RPMI7951 (cell line): Measurements from ENCODE around the gene AHCTF1. TPM values are rescaled to one million over a fixed set of nuclear protein-coding genes. Genes with fewer than 3 reads are reported as not detected.
"Not testable (repeated sequence)": the region's sequence is repeated elsewhere in the genome, so short reads cannot be mapped to it uniquely, and the experiment has no call there.

Experiments
- DNase-seq: peaks from one replicate; pipeline ENCODE4 v3.0.0-alpha.2; 2012; ENCODE audit warnings: low read depth
- total RNA-seq: library from RNA; depleted of rRNA; stranded (reverse); fragments of >200 nt; shearing (Covaris generic); gene quantifications from 2 replicates; pipeline ENCODE4 v1.2.3, GENCODE V29; 2014

AHCTF1 gene
- total RNA-seq, 1 experiment from 2014 or later, result 32.1 TPM

DNA sequence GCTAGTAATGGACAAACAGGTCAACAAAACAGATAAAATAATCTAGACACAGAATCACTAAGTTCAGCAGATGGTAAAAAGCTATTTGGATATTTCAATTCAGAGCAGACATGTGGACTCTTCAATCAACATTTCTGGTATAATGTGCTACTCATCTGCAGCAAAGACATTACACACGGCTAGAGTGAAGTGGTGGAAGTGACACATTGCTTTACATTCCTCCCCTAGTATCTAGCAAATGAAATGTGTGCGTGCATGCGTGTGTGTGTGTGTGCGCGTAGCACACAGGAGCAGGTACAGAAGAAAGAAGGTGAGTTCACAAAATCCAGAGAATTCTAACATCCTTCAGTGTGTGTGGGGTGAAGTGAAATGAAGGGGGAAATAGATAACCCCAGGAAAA, 8.3 kb downstream of the AHCTF1 start:
- no peak for DNase-seq

DNA sequence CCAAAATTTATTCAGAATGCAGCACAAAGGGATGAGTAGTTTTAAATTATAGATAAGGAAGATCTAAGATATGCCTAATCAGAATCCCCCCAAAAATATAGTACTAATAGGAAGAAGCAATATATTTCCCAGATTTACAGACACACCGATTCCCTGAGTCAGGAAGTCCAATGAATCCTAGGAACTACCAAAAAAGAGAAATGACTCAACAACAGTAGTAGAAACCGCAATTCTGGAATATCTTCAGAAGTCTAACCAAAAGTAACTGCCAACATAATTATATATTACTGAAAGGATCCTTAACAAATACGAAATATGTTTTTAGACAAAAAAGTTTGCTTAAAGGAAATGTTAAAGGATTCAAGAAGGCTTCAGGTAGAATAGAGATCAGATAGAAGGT, 10.3 kb downstream of the AHCTF1 start:
- DNase-seq, result peak; percentile 12

DNA sequence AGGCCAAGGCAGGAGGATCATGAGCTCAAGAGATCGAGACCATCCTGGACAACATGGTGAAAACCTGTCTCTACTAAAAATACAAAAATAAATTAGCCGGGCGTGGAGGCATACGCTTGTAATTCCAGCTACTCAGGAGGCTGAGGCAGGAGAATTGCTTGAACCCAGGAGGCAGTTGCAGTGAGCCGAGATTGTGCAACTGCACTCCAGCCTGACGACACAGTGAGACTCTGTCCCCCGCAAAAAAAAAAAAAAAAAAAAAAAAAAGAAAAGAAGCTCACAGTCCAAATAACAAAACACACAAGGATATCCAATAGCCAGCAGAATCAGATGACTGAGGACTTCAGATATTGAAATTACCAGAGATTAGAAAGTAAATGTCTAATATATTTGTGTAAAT, 11.8 kb downstream of the AHCTF1 start:
- DNase-seq, result no peak

DNA sequence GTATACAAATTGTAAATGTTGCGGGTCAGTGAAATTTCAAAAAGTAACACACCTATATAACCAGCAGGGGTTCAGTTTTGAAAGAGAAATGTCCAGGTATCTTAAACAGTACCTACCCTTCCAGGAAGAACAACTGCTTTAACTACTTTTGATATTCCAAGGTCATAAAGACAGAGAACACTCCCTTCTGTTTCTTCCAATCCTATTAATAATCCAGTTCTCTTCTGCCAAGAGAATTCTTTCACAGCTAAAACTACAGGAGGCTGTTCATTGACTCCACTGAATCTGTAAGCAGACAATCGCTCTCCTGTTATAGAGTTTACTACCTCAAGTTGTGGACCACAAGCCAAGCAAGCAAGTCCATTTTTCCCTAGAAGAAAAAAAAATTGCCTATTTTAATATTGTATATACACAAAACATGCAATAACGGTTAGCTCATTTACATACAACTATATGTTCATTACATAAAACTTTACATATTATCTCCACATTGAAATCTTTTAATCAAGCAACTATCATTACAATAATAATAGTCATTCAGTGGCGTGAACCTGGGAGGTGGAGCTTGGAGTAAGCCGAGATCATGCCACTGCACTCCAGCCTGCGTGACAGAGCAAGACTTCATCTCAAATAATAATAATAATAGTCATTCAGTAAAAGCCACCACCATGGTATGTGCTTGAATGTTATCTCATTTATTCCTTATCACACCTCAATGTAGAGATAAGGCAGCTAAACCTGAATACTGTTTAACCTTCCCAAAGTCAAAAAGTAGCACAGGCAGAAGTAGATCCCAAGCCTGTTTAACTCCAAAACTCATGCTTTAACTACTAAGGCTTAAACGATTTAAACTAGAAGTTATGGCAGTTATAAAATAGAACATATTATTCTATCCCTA, 15.5 kb downstream of the AHCTF1 start:
- DNase-seq, result not testable (repeated sequence)

DNA sequence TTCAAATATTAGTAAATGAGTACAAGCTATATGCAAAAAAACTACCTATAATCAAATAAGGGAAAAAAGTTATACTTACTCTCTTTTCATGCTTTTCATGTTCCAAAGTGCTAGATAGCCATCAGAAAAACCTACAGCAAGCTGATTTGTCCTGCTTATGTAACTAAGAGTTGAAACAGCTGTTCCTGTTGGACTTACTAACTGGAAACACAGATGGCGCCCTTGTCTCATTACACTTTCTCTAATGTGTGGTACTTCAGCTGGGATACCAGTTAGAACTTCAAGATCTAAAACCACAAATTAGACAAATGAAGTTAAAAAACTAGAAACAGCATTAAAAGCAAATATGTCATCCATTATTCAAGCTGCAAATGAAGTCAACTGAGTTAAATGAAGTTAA, 24.3 kb downstream of the AHCTF1 start:
- peak; percentile 60 for DNase-seq

DNA sequence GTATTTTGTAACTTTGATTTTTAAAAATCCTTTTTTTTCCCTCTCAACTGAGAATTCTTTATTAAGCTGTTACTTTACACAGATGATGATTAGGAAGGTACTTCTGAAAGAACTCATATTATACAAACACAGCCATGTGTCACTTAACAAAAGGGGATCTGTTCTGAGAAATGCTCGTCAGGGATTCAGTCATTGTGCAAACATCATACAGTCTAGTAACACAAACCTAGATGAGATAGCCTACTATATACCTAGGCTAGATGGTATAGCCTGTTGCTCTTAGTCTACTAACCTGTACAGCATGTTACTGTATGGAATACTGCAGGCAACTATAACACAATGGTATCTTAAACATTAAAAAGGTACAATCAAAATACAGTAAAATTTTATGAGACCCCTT, 24.9 kb downstream of the AHCTF1 start:
- DNase-seq, result no peak

DNA sequence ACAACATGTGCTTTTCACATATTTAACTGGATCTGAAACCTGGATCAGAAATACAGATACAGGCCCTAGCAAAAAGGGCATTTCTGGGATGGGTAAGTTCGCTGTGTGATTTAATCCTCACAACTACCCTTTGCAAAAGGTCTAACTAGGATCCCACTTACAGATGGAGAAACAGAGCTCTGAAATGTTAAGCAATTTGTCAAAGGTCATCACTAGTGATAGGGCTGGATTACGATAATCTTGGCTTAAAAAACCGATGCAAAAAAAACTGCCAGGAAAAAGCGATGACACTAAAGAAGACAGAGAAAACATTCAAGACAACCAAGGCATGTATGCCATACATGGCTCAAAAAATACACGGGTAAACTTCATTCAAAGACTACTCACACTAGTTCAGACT, 29.9 kb downstream of the AHCTF1 start:
- DNase-seq, result no peak

DNA sequence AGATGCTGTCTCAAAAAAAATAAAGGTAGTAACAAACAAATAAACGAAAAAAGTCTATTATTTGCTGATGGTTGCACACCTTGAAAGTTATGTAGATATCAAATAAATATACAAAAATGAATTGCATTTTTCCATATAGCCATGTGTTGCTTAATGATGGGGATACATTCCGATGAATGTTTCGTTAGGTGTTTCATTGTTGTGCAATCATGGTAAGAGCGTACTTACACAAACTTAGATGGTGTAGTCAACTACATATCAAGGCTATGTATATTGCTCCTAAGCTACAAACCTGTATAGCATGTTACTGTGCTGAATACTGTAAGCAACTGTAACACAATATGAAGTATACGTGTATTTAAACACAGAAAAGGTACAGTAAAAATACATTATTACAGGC, 34.4 kb downstream of the AHCTF1 start:
- no peak for DNase-seq

DNA sequence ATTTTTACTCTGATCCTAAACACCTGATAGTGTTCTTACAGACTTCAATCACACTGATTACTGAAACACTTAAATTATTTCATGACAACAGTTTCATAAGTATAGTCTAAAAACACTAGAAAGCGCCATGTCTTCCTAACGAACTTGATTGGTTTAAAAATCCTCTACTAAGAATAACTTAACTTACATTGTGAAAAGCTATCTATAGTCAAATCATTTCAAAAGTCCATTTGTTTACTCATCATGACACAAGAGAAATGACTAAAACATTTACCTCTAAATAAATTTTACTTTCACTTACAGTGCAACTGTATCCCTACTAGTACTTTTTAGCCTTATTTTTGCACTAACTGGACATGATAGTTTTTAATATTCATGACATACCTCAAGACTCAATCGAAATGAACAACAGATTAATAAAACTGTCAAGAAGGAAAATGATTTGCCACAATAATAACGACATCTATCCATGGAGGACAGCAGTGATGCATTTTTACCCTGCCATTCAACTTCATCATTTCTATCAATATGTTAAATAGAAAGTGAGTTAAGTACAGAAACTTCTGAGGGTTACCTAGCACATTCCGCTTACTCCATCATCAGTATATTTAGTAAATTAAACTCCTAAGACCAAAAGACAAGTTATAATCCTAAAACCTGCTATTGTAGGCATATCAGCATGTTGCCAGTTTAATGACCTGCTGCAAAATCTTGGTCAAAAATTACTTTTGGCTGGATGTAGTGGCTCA, 38.4 kb downstream of the AHCTF1 start:
- no peak for DNase-seq

DNA sequence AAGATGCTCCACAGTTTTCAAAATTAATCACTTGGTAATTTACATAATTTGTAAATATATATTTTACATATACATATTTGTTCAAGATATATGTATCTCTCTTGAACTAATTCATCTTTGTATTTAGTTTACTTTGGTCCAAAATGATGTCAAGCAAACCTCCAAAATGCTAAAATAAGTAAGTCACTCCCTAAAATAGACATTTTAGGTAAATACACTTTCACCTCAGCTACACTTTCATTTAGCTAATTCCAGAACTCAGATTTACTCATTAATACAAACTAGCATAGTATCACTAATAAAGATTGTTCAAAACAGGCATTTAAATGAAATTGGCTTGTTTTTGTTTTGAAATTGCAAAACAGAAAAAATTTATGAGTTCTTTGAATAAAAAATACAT, 40.6 kb downstream of the AHCTF1 start:
- no peak for DNase-seq

DNA sequence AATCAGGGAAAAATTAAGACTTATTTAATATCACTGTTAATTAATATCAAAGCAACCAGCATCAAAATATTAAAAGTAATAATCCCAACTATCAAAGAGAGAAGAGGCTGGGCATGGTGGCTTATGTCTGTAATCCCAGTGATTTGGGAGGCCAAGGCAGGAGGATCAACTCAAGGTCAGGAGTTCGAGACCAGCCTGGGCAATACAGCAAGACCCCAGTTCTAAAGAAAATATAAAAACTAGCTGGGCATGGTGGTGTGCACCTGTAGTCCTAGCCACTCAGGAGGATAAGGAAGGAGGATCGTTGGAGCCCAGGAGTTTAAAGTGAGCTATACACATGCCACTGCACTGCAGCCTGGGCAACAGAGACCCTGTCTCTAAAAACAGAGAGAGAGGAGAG, 43.2 kb downstream of the AHCTF1 start:
- no peak for DNase-seq

DNA sequence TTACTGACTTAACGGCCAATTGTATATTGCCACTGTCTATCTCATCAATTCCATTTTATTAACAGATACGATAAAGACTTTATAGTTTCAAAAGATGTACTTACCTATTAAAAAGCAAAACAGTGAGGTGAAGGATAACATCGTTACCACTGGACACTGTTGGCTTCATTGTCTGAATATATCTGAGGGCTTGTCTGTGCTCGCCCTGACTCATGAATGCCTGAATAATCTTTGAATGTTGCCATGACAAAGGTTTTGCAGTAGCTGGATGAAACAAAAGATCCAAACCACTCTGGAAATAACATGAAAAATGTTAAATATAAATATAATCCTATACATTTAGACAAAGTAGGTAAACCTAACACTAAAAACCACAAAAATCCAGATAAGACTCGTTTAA, 46.4 kb downstream of the AHCTF1 start:
- DNase-seq, result not testable (repeated sequence)

DNA sequence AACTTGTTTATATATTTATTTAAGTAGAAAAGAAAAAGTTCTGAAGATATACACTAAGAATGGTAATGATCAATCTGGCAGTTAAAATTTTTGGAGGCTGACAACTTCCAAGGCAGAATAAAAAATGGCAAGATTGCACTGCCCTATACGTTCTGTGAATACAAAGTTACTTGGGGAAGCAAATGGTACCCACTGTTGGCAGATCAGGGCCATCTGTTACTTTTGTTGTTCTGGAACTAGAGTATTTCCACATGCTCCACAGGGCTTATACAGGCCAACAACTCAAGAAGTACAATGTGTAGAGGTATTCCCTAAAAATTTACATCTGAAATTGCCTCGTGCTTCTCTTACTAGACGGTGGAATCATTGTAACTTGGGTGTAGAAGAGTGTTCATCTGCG, 53.2 kb downstream of the AHCTF1 start:
- no peak for DNase-seq

DNA sequence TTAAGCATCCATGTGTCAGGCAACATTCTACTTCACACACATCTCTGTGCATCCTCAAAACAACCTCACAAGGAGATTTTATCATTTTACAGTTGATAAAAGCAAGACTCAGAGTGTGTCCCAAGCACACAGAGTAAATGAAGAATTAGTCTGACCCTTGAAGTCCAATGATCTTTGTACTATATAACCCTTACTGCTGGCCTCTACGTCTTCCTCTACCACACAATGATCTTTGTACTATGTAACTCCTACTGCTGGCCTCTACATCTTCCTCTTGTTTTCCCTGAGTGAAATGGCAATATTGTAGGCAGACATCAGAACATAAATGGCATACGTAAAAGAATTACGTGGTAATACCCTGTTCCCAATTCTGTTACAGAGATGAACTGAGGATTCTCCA, 55.3 kb downstream of the AHCTF1 start:
- no peak for DNase-seq

DNA sequence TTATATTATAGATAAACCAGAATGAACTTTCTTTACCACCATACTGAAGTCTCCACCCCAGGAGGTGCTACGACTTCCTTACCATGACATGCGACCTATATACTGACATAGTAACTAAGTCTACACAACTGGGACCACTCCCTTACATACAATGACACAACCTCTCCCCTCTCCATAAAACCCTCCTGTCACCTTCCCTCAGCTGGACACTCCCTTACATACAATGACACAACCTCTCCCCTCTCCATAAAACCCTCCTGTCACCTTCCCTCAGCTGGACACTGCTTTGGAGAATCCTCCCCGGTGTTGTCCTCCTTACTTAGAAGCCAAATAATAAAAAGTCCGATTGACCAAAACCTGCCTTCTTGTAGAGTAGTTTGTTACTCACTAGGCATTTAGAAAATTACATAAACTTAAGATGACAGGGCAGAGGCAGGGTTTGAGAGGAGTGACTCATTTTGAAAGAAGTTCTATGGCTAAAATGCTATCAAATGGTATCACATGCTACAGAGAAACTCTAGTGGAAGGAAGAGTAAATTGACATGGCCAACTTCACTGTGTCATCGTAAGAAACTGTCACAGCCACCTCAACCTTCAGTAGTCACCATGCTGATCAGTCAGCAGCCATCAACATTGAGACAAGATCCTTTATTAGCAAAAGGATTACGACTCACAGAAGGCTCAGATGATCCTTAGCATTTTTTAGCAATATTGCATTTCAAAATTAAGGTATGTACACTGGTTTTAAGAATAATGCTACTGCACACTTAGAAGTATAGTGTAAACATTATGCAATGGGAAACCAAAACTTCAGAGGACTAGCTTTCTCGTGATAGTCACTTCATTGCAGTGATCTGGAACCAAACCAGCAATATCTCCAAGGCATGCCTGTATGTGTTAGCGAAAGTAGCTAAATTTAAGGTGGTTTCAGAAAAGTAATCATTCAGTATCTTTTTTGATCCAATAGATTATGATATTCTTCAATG, 56.4 kb downstream of the AHCTF1 start:
- DNase-seq, result peak; percentile 58

DNA sequence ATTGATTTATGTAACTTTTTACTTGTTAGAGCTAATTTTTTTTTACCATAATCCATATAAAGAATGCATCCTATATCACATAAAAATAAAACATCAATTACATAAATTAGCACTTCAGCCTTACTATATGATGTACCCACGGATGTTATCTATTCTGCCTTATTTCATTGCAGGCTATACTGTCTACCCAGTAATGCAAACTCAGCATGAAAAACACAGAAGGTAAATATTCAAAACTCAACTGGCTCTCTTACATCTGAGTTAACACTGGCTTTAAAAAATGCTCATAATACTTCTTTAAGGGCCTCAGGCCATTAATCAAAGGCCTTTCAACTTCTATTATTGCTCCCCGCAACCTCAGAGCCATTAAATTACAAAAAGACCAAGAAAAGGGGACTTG, 65.8 kb downstream of the AHCTF1 start:
- DNase-seq, result no peak

DNA sequence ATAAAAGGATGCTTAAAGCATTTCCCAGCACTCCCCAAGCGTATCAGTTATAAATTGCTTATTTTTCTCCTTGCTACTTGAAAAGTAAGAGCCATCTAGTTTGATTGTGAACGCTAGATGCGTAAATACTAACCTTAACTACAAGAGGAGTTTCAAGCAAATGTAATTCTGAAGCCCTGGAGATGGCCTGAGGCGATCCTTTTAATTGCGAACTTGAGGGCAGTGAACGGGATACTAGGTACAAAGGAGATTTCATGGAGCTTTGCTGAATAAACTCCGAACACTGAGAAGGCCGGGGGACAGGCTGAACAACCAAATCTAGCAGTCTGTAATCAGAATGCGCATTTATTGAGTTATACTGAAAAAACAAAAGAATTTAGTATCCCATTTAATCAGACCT, 68.0 kb downstream of the AHCTF1 start:
- DNase-seq, result not testable (repeated sequence)

DNA sequence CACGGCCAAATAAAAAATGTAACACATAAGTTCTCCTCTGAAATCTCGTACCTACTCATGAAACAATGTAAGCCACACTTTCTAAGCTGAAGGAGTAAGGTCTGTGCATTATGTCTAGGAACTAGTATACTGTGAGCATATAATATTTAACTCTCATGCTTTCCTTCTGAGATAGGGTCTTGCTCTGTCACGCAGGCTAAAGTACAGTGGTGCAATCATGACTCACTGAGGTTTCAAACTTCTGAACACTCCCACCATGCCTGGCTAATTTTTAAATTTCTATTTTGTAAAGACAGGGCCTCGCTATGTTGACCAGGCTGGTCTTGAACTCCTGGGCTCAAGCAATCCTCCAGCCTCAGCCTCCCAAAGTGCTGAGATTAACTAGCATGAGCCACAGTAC, 71.3 kb downstream of the AHCTF1 start:
- DNase-seq, result no peak

DNA sequence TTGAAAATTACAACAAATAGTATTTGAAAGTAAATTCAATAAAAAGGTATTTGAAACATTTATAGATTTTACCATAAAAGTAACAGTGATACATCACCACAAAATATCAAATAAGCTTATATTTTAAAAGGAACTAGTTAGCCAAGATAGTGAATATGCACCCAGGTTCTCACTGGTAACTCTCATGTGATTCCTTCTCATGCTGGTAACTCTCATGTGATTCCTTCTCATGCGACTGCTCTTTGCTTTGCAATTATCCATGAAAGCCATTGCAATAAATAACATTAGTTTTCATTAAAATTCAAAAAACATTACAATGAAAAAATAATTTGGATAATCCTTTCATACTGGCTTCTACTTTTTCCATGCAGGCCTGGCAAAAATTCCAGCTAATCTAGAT, 75.4 kb downstream of the AHCTF1 start:
- DNase-seq, result no peak

DNA sequence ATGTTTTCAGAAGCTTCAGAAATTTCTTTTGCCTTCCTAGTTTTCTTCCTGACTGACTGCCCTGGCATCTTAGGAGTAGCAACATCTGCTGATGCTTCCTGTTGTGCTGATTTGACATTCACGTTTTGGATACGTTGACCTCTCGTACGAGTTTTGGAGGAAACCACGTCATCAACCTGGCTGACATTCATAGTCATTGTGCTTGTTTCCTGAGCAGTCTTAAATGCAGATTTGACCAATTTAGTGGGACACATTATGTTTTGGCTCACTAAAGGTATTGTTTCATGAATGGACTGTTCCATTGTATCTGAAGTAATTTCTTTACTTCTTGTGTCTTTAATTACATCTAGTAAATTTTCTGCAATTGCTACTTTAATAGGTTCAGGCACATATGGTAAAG, 81.1 kb downstream of the AHCTF1 start:
- not testable (repeated sequence) for DNase-seq

DNA sequence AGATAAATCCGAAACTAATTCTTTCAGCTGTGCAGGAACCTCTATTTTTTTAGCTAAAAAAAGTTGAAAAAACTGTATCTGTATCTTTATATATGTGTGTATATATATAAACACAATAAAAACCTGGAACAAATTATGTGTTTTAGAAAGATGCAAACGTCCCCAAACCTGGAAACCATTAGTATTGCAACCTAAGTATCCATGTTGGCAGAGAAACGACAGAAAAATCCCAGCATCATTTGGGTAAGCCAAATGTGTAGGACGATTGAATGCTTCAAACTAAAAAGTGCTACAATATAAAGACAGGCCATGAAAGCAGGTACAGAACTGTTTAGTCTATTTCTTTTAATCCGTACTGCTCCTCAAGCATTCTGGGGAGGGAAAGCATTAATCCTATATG, 87.9 kb downstream of the AHCTF1 start:
- DNase-seq, result no peak

DNA sequence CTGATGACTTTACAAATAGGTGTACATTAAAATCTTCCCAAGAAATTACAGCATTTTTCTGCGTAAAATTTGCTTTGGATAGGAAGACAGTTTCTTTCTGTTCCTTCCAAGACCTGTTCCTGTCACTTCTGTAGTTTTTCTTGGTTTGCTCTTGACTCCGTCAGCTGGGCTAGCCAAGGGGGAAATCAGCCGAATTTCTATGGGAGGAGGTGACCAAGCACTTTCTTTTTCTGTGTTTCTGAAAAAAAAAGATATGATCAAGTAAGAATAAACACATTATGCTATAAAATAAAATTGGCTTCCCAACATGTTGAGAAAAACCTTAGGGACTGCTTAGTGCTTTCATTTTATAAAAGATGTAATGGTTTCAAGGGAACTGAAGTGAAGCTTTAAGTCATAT, 91.0 kb downstream of the AHCTF1 start:
- not testable (repeated sequence) for DNase-seq
